ENCODE results near the gene LILRA2.
"Not testable (repeated sequence)": the region's sequence is repeated elsewhere in the genome, so short reads cannot be mapped to it uniquely, and the experiment has no call there.

The LILRA2 gene

GRCh38 chr19:54612428-54612827 lies 38.8 kb downstream of the LILRA2 start:
- no peak for DNase-seq

DNA sequence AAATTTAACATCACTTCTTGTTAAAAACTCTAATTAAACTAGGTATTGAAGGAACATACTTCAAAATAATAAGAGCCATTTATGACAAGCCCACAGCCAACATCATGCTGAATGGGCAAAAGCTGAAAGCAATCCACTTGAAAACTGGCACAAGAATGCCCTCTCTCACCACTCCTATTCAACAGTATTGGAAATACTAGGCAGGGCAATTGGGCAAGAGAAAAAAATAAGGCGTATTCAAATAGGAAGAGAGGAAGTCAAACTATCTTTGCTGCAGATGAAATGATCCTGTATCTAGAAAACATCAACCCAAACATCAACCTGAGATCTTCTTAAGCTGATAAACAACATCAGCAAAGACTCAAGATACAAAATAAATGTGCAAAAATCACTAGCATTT lies 41.1 kb downstream of the LILRA2 start:
- DNase-seq, result no peak

DNA sequence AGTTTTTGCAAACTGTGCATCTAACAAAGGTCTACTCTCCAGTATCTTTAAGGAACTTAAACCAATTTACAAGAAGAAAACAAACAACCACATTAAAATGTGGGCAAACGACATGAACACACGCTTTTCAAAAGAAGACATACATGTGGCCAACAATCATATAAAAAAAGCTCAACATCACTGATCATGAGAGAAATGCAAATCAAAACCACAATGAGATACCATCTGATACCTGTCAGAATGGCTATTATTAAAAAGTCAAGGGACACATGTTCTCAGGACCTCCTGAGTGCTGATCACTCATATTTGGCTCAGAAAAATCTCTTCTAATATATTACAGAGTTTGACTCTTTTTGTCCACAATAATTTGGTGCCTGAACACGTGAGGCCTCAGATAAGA lies 42.5 kb downstream of the LILRA2 start:
- DNase-seq, result no peak

DNA sequence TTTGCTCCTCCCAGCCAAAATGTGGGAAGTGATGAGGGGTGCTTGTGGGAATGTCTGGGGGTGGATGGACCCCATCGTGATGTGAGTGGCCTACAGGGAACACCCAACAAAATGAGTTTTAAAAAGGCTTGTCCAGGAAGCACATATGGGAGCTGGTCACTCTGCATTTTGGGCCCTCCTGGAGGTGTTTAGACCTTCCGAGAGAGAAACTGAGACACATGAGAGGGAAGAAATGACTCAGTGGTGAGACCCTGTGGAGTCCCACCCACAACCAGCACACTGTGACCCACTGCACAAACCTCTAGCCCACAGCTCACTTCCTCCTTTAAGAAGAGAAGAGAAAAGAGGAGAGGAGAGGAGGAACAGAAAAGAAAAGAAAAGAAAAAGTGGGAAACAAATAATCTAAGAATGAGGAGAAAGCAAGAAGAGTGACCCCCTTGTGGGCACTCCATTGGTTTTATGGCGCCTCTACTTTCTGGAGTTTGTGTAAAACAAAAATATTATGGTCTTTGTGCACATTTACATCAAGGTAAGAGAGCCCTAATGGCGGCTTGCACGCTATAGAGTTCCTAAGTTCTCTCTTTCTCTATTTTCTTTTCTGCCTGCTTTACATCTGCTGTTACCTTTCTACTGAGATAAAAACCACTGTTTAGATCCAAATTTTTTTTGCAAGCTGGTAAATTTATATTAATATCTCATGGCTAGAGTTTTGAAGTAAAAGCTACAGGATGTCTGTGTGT lies 43.4 kb downstream of the LILRA2 start:
- no peak for DNase-seq

- DNase-seq, result no peak
Measured at GRCh38 chr19:54620464-54620863, 46.9 kb downstream of the LILRA2 start.

DNA sequence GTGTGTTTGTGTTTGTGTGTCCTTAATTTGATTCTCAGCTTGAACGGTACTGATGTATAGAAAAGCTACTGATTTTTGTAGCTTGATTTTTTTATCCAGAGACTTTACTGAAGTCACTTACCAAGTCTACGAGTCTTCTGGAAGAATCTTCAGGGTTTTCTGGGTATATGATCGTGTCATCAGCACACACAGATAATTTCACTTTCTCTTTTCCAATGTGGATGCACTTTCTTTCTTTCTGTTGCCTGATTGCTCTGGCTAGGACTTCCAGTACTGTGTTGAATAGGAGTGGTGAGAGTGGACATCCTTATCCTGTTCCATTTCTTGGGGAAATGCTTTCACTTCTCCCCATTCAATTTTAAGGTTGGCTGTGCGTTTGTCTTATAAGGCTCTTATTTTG lies 48.8 kb downstream of the LILRA2 start:
- no peak for DNase-seq

DNA sequence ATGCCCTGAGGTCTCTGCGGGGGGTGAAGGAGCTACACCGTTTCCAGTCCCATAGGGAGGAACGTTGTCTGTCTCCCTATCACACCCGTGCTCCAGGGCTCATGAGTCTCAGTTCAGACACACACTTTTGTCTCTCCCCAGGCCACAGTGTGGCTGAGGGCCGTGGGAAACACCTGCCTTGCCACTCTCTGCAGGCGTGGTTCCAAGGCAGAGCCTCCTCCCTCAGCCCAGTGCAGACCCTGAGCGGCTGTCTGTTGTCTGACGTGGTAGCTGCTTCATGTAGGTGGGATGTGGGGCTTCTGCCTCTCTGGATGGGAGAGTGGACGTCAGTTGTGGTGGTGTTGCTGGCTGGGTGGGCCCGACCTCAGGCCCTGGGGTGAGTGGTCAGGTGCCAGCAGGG lies 50.6 kb downstream of the LILRA2 start:
- not testable (repeated sequence) for DNase-seq

GRCh38 chr19:54624934-54625730 lies 51.5 kb downstream of the LILRA2 start:
- DNase-seq, result not testable (repeated sequence)

DNA sequence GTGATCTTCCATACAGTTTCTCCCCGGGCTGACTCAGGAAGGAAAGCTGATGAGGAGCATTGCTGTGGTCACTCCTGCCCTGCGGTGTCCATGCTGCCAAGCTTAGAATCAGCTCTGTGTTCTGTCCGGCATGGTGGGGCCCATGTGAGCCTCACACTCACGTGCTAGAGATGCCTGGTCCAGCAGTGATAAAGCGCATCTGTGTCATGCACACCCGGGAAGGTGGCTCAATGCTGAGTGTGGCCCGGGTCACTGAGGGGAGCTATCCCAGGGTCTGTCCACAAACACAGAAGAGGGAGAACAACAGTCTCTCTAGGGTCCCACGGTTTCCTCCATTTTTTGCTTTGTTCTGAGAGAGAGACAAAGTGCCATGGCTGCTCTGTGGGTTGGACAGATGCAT lies 53.2 kb downstream of the LILRA2 start:
- DNase-seq, result no peak

- not testable (repeated sequence) for DNase-seq
Measured at GRCh38 chr19:54627912-54628311, 54.3 kb downstream of the LILRA2 start.

DNA sequence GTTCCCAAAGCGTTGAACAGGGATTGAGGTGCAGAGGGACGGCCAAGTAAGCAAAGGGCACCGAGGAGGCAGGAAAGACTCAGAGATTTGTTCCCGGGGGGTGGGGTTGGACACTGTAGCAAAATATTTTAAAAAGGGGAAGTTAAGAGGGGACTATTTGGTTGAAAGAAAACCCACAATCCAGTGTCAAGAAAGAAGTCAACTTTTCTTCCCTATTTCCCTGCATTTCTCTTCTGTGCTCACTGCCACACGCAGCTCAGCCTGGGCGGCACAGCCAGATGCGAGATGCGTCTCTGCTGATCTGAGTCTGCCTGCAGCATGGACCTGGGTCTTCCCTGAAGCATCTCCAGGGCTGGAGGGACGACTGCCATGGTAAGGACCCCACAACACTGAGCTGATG lies 56.7 kb downstream of the LILRA2 start, which contains the start of gene LILRB1:
Gene LILRB1, plus strand, starts transcription at position 223 of the 400 bp plus-strand sequence. CDS start 590 bp downstream, outside the sequence.
- not testable (repeated sequence) for DNase-seq

- DNase-seq, result no peak
Measured at GRCh38 chr19:54630782-54631181, 57.2 kb downstream of the LILRA2 start.

GRCh38 chr19:54631489-54632337 lies 58.1 kb downstream of the LILRA2 start:
- not testable (repeated sequence) for DNase-seq

GRCh38 chr19:54632517-54632916 lies 58.9 kb downstream of the LILRA2 start:
- DNase-seq, result not testable (repeated sequence)

DNA sequence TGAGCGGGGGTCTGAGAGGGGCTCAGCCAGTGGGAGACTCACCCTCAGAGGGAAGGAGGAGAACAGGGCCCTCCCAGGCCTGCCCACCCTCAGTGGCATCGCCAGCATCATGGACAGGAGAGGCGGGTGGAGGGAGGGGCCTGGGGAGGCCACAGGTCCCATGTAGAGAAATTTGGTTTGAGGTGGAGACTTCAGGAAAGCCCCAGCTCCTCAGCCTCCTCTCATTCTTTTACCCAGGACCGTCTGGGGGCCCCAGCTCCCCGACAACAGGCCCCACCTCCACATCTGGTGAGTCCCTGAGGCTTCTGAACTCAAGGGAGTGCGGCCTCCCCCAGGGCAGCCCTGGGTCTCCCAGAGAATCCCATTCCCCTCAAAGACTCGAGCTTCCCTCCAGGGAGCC lies 59.8 kb downstream of the LILRA2 start:
- no peak for DNase-seq

GRCh38 chr19:54636081-54636480 lies 62.5 kb downstream of the LILRA2 start:
- not testable (repeated sequence) for DNase-seq

DNA sequence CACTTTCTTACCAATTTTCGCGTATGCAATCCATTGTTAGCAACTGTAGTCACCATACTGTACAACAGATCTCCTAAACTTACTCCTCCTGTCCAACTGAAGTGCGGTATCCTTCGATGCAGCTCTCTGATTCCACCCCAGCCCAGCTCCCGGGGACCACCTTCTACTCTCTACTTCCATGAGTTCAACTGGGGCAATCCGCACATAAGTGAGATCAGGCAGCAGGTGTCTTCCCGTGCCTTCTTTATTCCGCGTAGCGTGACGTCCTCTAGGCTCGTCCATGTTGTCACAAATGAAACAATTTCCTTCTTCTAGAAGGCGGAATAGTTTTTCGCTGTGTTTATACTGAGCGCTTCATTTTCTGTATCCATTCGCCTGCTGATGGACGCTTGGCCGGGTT lies 65.1 kb downstream of the LILRA2 start:
- no peak for DNase-seq

Measured in DMS 273 treated with DMSO at 0.1 percent for 48 hours (cell line).